ENCODE results near the gene NDEL1. TPM values are rescaled to one million over a fixed set of nuclear protein-coding genes. Genes with fewer than 3 reads are reported as not detected.

NDEL1 gene
- total and polyA plus RNA-seq, 9 of the 15 experiments (the other 6 are each of a cell fraction or from before 2014, with no cell fraction given): 0.86 to 30.5 (median 22.7) TPM

GRCh38 chr17:8401107-8401506 lies 34.6 kb upstream of the NDEL1 start (continued):
- TF ChIP-seq, protein P1, sequence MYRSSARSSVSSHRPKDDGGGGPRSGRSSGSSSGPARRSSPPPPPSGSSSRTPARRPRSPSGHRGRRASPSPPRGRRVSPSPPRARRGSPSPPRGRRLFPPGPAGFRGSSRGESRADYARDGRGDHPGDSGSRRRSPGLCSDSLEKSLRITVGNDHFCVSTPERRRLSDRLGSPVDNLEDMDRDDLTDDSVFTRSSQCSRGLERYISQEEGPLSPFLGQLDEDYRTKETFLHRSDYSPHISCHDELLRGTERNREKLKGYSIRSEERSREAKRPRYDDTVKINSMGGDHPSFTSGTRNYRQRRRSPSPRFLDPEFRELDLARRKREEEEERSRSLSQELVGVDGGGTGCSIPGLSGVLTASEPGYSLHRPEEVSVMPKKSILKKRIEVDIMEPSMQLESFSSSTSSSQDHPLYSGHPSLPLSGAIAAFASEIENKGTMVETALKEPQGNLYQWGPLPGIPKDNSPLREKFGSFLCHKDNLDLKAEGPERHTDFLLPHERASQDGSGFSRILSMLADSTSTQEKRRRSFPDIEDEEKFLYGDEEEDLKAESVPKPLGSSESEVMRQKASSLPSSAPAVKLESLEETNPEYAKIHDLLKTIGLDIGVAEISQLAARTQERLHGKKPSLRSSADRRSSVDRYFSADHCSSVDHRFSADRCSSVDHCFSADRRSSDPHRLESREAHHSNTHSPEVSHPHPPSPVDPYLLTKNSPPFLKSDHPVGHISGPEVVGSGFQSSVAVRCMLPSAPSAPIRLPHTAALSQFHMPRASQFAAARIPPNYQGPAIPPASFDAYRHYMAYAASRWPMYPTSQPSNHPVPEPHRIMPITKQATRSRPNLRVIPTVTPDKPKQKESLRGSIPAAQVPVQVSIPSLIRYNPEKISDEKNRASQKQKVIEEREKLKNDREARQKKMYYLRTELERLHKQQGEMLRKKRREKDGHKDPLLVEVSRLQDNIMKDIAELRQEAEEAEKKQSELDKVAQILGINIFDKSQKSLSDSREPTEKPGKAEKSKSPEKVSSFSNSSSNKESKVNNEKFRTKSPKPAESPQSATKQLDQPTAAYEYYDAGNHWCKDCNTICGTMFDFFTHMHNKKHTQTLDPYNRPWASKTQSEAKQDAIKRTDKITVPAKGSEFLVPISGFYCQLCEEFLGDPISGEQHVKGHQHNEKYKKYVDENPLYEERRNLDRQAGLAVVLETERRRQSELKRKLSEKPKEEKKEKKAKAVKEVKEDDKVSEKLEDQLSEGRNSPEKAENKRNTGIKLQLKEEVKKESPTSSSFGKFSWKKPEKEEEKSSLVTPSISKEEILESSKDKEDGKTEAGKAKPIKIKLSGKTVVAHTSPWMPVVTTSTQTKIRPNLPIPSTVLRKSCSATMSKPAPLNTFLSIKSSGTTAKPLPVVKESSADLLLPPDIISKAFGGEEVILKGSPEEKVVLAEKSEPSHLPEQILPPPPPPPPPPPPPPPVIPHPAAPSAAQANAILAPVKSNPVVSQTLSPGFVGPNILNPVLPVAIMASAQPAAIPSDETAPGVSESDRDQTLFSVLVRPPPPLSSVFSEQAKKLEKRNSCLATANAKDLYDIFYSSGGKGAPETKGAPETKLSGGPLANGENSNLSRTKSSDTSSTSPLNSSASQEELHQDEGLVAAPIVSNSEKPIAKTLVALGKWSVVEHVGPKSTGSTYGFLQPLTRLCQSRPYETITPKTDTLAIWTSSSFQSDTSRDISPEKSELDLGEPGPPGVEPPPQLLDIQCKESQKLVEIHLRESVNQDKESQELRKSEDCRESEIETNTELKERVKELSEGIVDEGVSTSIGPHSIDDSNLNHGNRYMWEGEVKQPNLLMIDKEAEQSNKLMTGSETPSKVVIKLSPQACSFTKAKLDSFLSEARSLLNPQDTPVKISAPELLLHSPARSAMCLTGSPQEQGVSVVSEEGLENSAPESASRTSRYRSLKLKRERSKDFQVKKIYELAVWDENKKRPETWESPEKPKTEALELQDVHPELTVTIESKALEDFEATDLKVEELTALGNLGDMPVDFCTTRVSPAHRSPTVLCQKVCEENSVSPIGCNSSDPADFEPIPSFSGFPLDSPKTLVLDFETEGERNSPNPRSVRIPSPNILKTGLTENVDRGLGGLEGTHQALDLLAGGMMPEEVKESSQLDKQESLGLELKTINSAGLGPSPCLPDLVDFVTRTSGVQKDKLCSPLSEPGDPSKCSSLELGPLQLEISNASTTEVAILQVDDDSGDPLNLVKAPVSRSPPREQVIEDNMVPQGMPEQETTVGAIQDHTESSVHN (IDR thresholded peaks at IDR 0.05; ENCODE audit: borderline replicate concordance in 1 of 2, low read depth in 1 of 2): no peak
- no peak for TF ChIP-seq PTRF (tag; IDR thresholded peaks at IDR 0.05)
- TF ChIP-seq ZNF140 (CRISPR knock-in tag; IDR thresholded peaks at IDR 0.05): no peak
- no peak for TF ChIP-seq ZNF146 (CRISPR knock-in tag; IDR thresholded peaks at IDR 0.05; ENCODE audit: unreplicated experiment)

All from K562 (cell line).